ENCODE measurements around the gene IKBKE.

IKBKE gene

DNA sequence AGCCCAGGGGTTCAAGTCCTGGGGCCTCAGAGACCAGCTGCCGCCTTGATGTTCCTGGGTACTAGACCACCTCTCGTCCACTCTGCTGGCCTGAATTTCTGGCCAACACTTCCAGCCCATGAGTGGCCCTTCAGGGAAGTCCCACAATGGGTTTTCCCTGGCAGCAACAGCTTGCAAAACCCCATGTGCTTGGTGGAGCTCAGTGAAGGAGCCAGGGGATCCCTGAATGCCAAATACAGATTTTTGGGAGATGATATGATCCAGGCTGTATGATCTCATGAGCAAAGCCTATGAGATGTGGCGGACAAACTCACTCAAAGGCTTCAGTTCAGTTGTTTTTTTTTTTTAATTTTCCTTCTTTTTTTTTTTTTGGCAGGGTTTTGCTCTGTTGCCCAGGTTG, 27.5 kb downstream of the IKBKE start:
- no peak for DNase-seq

DNA sequence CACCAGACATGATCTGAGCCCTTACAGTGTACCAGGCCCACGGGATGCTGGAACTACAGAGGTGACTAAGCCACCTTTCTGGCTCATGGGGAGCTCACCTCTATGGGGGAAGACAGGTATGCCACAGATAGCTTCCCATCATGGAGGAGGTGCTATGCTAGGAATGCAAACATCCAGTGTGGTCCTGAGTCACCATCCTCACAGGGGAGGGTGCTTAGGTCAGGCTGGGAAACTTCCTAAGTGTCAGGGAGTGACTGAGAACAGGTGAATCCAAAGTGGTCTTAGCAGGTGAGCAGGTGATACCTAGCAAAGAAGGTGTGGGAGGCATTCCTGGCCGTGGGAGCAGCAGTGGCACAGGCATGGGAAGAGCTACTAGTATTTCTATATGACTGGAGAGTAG, 28.4 kb downstream of the IKBKE start:
- DNase-seq = no peak

DNA sequence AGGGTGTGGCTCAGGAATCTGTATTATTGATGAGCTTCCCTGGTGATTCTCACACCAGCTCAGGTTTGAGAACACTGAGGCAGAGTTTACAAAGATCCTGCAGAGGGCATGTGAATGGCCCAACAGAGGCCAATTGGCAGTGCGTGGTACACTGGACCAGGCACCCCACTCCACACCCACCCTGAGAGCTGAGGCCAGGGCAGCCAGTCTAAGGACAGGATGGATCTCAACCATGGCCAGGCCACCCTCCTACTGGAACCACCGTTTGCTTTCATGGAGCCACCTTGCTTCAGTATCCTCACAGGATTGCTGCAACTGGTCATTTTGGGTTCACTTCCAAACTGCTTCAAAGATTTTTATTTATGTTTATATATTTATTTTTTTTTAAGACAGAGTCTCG, 29.8 kb downstream of the IKBKE start:
- no peak for DNase-seq

DNA sequence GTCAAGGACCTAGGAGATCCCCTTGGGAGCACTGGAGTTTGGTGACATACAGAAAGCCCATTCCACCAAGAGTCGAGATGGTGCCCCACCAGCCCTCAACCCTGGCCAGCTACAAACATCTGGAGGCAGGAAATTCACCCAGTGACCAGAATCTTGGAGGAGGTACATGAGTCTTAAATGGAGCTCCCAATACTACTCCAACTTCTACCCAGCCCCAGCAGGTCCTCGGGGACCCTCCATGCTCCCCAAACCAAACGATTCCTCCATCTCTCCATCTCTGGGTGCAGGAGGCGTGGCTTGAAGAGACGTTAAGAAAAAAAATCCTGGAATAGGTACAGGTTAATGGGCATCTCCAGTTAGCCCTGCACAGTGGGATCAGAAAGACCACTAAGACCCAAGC, 31.6 kb downstream of the IKBKE start:
- DNase-seq = no peak

DNA sequence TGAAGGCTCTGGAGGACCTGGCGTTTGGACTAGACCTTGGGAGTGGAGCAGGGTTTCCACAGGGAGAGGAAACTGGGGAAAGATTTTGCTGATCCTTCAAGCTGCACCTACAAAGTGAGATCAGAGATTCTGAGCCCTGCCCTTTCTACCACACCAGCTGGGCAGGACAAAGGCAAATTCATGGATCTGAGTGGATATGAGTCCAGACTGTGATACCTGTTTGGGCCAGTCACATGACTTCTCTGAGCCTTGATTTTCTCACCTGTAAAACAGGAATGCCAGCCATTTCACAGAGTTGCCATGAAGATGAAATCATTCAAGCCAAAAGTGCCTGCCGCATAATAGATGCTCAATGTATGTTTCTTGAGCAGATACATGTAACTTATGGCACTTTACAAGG, 32.1 kb downstream of the IKBKE start:
- no peak for DNase-seq

DNA sequence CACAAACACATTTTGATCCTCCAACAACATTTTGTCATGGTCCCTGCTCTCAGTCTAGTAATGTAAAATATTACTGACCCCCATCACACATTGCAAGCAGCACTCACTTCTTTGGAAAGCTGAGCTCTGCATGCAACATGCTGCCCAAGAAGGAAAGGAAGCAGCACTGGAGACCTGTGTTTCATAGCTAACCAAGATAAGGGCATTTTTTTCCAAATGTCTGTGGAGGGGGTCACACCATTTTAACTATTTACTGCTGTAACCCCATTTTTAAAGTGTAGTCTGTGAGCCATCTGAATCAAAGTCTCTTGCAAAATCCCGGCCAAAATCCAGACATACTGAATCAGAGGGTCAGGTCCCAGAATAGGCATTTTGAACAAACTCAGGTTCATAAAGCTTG, 32.5 kb downstream of the IKBKE start:
- no peak for DNase-seq

DNA sequence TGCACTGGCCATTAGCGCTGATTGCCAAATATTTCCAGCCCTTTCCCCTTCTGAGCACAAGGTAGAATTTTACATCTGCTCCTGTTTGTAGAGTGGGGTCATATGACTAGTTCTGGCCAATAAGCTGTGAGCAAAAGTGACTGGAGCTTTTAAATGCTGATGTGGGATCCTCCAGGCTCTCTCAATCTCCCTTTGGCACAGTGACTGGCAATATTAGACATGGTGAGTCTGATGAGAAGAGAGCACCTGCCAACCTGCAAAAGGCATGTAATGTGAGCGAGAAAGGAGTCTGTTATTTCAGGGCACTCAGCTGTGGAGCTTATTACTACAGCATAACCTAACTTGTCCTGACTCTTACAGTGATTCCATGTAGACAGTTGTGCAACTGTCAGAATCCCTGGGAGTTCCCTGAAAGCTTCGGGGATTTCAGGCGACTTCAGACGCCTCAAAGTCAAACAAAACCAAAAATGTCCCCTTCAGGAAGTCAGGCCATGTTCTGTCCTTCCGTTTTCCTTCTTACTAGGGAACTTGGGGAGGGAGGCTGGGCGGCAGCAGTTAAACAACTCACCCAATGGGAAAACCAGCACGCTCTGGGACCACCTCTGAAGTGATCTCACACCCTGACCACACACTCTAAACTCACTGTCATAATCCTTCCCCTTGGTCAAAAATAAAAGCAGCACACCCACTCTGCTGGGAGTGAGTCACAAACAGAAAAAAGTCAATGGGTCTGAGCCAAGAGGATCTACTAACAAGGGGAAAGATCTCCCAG, 33.5 kb downstream of the IKBKE start:
- DNase-seq = no peak

DNA sequence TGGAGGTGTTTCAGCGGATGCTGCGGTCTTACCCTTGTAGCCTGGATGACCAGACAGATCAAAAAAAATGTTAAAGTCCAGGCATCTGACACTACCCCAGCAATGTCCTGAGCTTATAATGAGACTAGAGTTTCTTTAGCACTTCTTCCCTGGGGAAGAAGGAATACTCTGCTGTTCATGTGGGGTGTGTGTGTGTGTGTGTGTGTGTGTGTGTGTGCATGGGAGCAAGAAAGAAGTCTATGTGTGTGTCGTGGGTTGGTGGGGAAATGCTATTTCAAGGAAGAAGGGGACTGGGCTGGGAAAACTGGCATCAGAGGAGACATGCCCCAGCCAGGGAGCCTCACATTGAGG, 34.1 kb downstream of the IKBKE start:
- DNase-seq = no peak

DNA sequence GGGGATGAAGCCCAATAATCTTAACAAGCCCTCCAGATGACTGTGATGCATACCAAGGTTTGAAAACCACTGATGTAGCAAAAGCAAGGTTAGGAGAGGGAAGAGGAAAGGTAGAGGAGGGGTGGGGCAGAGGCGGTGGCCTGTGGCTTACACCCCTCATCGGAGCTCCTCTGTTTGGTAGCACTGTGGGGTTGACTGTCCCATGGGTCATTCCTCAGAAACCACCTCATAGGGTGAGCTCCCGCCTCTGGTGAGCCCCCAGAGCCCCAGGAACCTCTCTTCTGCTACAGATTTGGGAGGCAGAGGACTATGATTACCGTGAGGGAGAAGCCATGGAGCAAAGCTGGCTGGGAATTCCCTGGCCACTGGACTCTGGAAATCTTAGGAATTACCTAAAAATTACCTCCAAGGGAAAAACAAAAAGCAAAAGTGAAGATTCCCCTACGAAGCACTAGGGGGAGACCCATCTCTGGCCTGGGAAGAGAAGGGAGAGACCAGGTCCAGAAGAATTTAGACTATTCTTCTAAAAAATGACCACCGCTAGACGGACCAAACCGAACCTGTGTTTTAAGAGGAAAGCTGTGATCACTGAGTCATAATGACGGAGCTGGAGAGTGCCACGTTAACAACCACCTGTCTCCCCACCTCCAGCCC, 35.6 kb downstream of the IKBKE start:
- DNase-seq = no peak

DNA sequence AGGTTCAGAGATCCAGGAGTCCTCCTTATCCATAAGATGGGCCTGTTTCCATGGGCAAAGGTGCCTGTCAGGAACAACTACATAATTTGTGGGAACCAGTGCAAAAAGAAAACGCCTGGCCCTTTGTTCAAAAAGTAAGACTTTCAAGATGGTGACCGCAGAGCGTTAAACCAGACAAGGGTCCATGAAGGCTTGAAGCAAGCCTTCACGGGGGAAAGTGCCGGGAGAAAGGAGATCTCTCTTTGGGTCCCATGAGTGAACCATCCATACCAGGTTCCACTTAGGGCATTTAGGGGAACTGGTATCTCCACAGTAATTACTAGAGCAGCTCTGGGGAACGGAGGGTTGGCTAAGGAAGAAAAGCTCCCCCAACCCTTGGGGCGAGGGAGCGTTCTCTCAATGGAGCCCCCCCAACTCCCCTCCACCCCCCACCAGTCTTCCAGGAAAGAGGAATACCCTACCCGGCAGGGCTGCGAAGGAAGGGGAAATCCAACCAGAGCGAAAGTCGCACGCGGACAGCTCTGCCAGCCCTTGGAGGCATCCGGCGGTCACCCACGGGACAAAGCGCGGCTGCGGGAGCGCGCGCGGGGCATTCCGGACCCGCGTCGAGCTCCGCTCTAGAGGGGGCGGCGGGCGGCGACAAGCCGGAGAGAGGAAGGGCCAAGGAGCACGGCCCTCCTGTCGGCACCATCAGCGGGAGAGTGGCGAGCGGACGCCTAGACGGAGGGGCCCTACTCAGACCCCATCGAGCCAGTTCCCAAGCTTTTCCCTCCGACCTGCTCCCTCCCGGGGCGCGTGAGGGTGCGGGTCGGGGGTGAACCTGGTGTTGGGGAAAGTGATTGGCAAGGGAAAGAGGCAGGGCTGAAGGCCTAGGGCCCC, 36.4 kb downstream of the IKBKE start:
- DNase-seq = no peak

DNA sequence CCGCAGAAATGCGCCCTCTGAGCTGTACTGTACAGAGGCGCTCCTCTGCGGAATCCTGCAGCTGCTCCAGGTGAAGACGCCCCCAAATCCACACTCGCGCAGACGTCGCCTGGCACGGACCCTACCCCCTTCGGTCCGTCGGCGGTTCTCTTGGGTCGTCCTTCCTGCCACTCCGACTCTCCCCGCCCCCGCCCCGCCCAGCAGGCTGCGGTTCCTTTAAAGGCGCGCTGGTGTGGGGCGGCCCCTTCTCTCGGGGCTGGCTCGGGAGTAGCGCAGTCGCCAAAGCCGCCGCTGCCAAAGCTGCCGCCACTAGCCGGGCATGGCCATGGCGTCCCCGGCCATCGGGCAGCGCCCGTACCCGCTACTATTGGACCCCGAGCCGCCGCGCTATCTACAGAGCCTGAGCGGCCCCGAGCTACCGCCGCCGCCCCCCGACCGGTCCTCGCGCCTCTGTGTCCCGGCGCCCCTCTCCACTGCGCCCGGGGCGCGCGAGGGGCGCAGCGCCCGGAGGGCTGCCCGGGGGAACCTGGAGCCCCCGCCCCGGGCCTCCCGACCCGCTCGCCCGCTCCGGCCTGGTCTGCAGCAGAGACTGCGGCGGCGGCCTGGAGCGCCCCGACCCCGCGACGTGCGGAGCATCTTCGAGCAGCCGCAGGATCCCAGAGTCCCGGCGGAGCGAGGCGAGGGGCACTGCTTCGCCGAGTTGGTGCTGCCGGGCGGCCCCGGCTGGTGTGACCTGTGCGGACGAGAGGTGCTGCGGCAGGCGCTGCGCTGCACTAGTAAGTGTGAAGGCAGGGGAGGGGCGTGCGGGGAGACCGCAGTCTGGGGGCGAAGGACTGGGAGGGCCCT, 37.2 kb downstream of the IKBKE start, which contains the start of gene RASSF5:
Gene RASSF5 (plus strand): TSS at position 248 of the 846 bp plus-strand sequence. CDS start 72 bp downstream, at position 320.
- DNase-seq = peak; percentile 72

DNA sequence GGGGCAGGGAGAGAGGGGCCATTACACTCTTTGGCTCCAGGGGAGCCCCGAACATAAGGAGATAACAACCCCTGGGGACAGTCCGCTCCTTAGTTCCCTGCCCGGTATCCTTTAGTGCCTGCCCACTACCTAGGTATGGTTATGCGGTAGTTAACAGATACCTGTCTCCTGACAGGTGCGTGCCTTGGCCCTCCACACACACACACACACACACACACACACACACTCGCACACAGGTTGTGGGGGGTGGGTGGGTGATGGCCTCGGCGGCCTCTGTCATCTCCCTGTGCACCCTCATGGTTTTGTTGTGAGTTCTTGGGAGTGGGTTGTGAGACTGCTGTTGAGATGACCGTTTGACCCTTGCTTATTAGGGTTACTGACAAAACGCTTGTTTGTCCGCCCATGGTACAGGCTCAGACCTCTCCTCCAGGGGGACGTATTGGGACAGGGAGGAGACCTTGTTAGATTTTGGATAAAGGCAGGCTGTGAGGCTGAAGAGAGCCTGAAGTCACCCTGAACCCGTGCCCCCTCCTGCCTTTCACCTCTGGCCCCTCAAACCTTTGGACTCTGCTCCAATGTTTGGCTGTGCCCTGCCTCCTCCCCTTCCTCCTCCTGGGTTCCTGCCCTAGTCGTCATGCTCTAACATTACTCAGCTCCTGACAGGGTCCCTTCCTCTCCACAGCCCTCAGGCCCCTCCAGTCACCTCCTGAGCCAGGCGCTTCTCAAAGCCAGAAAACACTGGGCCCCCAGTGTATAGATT, 38.0 kb downstream of the IKBKE start:
- no peak for DNase-seq

DNA sequence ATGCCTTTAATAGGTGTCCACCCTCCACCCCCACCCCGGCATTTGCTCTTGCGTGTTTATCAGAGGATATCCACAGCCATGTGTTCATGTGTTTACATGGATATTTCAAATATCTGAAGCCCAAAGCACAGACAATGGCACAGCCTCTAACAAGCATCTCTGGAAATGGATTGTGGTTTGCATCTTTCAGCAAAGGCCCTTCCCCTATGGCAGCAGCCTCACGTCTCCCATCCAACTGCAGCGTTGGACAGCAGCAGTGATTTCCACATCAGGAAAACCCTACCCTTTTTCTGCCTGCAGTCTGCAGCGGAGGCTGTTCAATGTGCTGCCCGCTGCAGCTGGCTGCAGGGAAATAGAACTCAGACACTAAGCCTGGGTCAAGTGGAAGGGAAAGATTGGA, 38.7 kb downstream of the IKBKE start:
- no peak for DNase-seq

DNA sequence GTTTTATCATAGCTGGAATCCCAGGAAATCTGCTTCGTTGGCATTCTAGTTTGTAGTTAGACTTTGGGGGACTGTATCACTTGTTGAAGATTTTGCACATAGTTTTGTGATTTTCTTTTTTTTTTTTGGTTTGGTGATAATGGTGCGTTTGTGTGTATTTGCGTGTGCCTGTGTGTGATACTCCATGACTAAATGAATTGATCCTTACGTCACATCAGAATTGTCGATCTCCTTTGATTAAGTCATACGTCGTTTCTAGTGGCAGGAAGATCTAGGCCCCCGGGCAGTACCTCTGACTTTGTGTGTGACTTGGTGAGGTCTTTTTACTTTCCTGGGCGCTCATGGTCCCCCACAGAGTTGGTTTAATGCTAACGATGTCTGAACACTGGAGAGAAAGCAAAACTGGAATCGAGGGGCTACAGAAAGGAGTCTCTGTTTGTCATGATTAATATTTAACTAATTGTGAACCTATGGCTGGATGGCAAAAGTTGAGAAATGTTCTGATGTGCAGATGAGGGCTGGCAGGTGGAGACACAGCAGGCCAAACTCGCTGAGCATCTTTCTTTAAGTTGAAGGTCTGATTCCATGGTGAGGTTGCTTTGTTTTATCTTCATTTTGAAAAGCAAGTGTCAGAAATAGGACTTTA, 39.5 kb downstream of the IKBKE start:
- DNase-seq = no peak

DNA sequence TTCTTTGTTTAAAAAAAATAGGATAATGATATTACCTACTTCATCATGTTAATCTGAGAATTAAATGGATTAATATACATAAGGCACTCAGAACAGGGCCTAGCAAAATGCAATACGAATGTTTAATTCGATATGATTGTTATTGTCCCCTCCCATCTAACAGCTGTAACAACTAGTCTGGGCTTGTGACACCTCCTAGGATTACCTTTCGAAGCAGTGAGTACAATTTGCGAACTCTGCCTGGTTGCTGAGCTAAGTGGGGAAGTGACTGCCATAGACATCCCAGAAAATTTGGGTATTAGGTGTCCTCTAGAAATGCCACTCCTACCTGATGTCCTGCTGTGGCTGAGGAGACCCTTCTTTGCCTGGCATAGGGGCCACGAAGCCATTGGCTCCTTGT, 40.1 kb downstream of the IKBKE start:
- no peak for DNase-seq

DNA sequence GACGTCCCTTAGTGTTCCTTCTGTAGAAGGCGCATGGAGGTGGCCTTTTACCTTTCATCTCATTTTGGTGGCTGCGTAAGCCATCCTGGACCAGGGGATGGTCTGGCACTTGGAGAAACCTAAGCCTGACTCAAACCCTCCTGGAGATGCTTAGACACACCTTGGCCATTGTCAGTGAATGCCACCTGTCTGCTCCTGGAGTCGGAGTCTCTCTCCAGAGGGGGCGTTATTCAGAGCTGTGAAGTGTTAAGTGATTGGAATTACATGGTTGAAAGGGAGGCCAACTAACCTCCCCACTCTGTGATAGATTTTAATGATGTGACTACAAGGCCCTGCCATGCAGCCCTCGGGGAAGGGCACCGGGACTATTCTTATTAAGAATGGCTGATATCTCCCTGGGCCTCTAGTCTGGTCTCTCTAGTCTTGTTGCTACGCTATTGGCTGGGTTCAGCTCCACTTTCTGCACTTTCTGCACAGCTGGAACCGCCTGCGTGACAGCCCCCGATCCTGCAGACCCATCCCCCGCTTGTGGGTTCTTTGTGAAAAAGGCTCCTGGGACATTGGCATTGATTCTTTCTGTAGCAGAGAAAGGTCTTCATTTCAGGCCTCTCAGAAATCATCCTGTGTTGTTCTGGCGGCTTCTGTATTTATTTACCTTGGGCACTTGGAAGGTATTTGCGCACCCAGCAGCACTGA, 41.2 kb downstream of the IKBKE start:
- DNase-seq = no peak

DNA sequence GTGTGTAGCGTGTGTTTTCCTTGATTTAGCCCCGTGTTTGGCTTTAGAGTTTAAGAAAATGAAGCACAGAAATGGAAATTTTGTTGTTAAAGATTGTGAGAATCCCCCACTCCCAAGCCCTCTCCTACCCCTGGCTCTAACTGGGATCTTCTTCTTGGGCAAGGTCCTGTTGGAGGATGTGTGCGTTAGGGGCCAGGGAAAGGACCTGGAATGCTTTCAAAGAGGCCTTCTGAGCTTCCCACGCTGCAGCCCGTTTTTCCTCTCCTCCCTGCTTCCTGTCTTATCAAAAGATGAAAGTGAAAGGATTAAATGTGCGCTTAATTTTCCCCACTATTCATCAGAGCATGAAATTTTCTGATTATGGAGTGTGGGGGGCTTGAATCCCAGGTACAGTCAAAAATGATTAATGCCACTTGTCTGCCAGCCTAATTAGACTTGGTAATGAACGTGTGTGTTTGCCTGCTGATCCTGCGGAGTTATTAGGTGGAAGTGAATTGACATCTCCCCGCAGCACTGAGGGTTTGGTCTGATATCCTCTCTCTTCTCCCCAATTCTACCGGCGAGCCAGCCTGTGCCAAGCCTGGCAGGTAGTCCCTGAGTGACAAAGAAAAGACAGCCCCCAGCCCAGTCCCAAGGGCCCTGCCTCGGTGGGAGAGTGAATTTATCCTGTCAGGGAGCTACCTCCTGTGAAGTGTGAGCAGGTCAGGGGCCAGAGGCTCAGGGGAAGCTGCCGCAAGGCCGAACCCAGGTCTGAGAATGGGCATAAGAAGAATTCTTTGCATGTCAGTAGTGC, 42.0 kb downstream of the IKBKE start:
- DNase-seq = no peak

DNA sequence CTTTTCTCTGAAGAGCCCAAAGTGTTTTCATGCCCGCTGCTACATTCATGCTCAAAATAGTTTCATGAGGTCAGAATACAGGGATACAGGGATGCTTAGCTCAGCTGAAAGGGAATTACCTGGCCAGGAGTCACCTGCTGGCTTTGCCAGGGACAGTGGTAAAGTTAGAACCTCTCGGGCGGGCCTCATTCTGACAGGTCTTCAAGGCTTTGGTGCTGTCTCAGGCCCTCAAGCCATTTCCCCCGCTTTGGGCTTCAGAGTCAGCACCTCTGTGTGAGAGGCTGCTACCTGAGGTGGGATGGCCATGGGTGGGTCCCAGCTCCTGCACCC, 42.5 kb downstream of the IKBKE start:
- no peak for DNase-seq

DNA sequence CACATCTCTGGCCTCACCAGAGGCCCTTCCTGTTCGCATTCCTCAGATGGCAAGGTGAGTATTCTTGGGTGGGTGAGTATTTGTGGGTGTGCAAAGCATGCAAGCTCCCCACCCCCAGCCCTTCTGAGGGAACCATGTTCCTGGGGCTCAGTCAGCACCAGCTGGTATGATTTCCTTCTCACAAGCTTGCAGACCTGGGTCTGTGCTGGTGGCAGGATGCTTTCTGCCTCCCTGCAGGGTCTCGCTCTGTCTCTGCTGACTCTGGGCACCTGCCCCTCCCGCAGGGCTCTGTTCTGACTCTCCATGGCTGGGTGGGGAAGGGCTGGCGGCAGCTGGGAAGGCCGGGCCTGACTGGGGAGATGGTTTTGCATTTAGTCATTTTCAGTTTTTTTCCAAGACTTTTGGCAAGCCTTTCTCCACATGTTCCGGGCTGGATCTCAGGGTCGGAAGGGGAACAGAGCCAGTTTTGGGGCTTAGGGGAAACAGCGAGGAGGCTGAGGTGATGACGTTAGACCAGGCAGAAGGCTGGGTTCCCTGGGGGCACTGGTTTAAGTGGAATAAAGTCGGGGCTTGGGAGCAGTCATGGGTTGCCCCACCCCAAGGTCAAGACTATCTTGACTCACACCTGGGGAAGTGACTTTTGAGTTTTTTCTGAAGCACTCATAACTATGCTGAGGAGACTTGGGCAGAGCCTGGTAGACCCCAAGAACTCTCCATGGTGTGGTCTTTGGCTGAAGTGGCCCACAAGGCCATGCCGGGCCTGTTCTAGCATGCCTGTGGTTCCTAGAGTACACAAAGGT, 43.2 kb downstream of the IKBKE start:
- DNase-seq = no peak
